Left ventricle myocardium inferior (tissue), 1 donor: ENCODE results near the gene CFAP61. TPM values are rescaled to one million over a fixed set of nuclear protein-coding genes. Genes with fewer than 3 reads are reported as not detected.

Experiments used
- DNase-seq: peaks from one replicate; pipeline ENCODE4 v3.0.0-alpha.2; 2020
- H3K27ac ChIP-seq: fragments of 200-600 bp; replicated peaks from 2 replicates; pipeline ENCODE4 v1.8.0; 2021
- H3K27me3 ChIP-seq: fragments of 200-600 bp; 2 replicates; pipeline ENCODE4 v1.8.0; 2021; ENCODE audit warnings: low read depth
- H3K36me3 ChIP-seq: fragments of 200-600 bp; 2 replicates; pipeline ENCODE4 v1.8.0; 2021
- H3K4me1 ChIP-seq: fragments of 200-600 bp; 2 replicates; pipeline ENCODE4 v1.8.0; 2021
- H3K4me3 ChIP-seq: fragments of 200-600 bp; 2 replicates; pipeline ENCODE4 v1.8.0; 2021; ENCODE audit warnings: mild to moderate bottlenecking, moderate library complexity
- H3K9me3 ChIP-seq: fragments of 200-600 bp; replicated peaks from 2 replicates; pipeline ENCODE4 v1.8.0; 2021
- CTCF ChIP-seq: fragments of 200-600 bp; IDR thresholded peaks from 2 replicates; pipeline ENCODE4 v1.8.0; 2021; ENCODE audit warnings: antibody characterized with exemption, mild to moderate bottlenecking, borderline replicate concordance
- intact Hi-C: fragments of 100-400 bp; cut with micrococcal nuclease; formaldehyde crosslinking; loops from one replicate; pipeline ENCODE4 v1.11.0; 2022
- total RNA-seq: library from RNA; stranded (reverse); fragmentation: NEBNext Ultra II Directional; extraction: Animal tissue kit (Norgen Biotek cat#: 25700); gene quantifications from one replicate; pipeline ENCODE4 v1.2.1, GENCODE V29; 2021
- donor health status: DM: no; HTN: yes; CAD: no; lungs with severe emphysema.

The CFAP61 gene
- total RNA-seq, 1 donor from 2014 or later, result 54.8 TPM

- no peak for TF ChIP-seq CTCF
- intact Hi-C loops, result no loop called here
- Histone ChIP-seq H3K4me1 (no peaks in the 10 kb centered on the region), H3K4me3 (no peak overlapping the region), H3K27me3 (no peaks in the 10 kb centered on the region), H3K27ac (no peak overlapping the region), H3K36me3 (no peaks in the 10 kb centered on the region), H3K9me3 (no peaks in the 10 kb centered on the region)
- no peak for DNase-seq
These were observed 277.2 kb downstream of the CFAP61 start for GRCh38 chr20:20329564-20329963.

DNA sequence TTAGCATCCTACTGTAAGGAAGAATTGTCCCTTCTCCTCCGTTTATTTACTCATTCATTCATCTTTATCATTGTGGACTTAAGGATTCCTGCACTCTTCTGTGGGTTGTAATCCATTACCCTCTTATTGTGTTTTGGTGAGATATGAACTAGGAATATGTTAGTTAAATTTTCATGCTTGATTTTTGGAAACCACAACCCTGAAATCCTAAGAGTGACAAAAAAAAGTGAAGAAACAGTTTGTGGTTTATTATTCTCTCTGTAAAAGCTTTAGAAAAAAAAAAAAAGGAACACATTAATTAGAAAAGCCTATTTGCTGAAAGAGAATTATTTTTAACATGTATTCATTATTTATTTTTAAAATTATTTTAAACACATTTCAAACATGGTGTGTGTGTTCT is 278.8 kb downstream of the CFAP61 start:
- no peak overlapping the region for H3K4me3 ChIP-seq
- H3K4me1 ChIP-seq, result no peaks in the 10 kb centered on the region
- intact Hi-C loops, result no loop called here
- TF ChIP-seq CTCF, result no peak
- no peaks in the 10 kb centered on the region for H3K9me3 ChIP-seq
- H3K27ac ChIP-seq, result no peak overlapping the region
- H3K36me3 ChIP-seq, result no peaks in the 10 kb centered on the region
- no peak for DNase-seq
- H3K27me3 ChIP-seq, result peaks cover 4% of the 10 kb centered on the region

DNA sequence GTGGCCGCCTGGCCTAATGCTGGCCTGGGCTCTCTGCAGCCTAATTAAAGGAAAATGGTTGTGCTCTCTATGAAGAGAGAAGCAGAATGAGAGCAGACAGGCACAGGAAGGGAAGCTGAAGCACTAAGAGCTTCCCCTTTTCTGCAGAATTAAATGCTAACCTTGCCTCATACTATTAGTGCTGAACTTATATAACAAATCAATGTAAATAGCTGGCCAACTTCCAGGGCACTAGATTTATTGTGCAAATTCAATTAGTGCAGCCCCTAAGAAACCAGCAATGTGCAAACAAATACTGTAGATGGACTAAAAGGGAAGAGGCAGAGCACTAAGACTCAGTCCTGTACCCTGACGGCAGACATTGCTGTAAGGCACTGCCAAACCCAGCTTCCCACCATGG is 279.5 kb downstream of the CFAP61 start:
- Histone ChIP-seq H3K4me1 (no peaks in the 10 kb centered on the region), H3K27me3 (peaks cover 4% of the 10 kb centered on the region), H3K36me3 (no peaks in the 10 kb centered on the region), H3K27ac (no peak overlapping the region), H3K9me3 (no peaks in the 10 kb centered on the region), H3K4me3 (no peak overlapping the region)
- no peak for DNase-seq
- no peak for TF ChIP-seq CTCF
- intact Hi-C loops, result no loop called here

GRCh38 chr20:20333866-20334265 is 281.5 kb downstream of the CFAP61 start:
- no peaks in the 10 kb centered on the region for H3K4me1 ChIP-seq
- H3K36me3 ChIP-seq, result no peaks in the 10 kb centered on the region
- intact Hi-C loops, result no loop called here
- H3K4me3 ChIP-seq, result no peak overlapping the region
- TF ChIP-seq CTCF, result no peak
- H3K27me3 ChIP-seq, result peaks cover 4% of the 10 kb centered on the region
- no peak for DNase-seq
- H3K27ac ChIP-seq, result no peak overlapping the region
- no peaks in the 10 kb centered on the region for H3K9me3 ChIP-seq

DNA sequence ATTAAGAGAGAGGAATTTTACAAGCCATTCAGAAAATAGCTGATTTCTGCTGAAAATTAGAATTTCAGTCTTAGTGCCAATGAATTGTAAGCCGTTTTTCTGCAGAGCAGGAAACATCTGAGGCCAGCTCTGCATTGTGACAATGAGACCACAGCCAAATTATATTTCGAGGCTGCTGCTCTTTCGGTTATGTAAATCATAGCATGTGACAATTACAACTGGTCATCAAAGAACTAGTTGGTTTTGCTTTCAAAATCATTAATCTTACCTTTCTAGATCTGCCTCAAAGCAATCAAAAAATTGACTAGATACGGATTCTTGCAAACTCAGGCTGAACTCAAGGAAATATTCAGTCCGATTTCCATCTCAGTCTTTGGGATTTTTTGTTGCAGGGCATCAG is 282.2 kb downstream of the CFAP61 start:
- intact Hi-C loops, result no loop called here
- H3K27me3 ChIP-seq, result peaks cover 4% of the 10 kb centered on the region
- no peak overlapping the region for H3K4me3 ChIP-seq
- H3K9me3 ChIP-seq, result no peaks in the 10 kb centered on the region
- no peaks in the 10 kb centered on the region for H3K4me1 ChIP-seq
- H3K27ac ChIP-seq, result no peak overlapping the region
- no peak for TF ChIP-seq CTCF
- no peaks in the 10 kb centered on the region for H3K36me3 ChIP-seq
- DNase-seq, result no peak

GRCh38 chr20:20338133-20338730 is 285.9 kb downstream of the CFAP61 start:
- peaks cover 4% of the 10 kb centered on the region for H3K27me3 ChIP-seq
- H3K4me3 ChIP-seq, result no peak overlapping the region
- no peak for TF ChIP-seq CTCF
- H3K27ac ChIP-seq, result no peak overlapping the region
- H3K9me3 ChIP-seq, result no peaks in the 10 kb centered on the region
- DNase-seq, result no peak
- intact Hi-C loops, result no loop called here
- no peaks in the 10 kb centered on the region for H3K4me1 ChIP-seq
- no peaks in the 10 kb centered on the region for H3K36me3 ChIP-seq
